ENCODE results near the gene PRKN.

- TF ChIP-seq CTCF (conservative IDR thresholded peaks at IDR 0.05) = no peak
- no peak for TF ChIP-seq ZFX (IDR thresholded peaks at IDR 0.05)
Measured at GRCh38 chr6:161890832-161891297, 836.7 kb downstream of the PRKN start.

Measured in C4-2B (cell line).